CD14-positive monocyte (primary cell): ENCODE results near the gene PANX3. TPM values are rescaled to one million over a fixed set of nuclear protein-coding genes. Genes with fewer than 3 reads are reported as not detected.

Experiments
- DNase-seq, 3 donors: peaks; one replicate each; pipeline ENCODE4 v3.0.0-alpha.2; 2011 to 2022
- H2AFZ ChIP-seq: 2 replicates; pipeline ENCODE4 v1.6.0; 2012; ENCODE audit warnings: mild to moderate bottlenecking, low read depth, low read length, inconsistent platforms; ENCODE audit not compliant: insufficient read depth, poor library complexity, severe bottlenecking
- H3K27ac ChIP-seq, 2 donors: 1 replicate in 1 of 2; 2 replicates in 1 of 2; pipeline ENCODE4 v1.5.1; 2012 to 2013; ENCODE audit warnings: low read length in 2 of 2, control low read depth in 1 of 2, inconsistent platforms in 1 of 2, low read depth in 1 of 2, mild to moderate bottlenecking in 1 of 2
- H3K27me3 ChIP-seq, 2 donors: one replicate each; pipeline versions ENCODE4 v1.6.0 to v1.6.1; 2011 to 2013; ENCODE audit warnings: low read length in 2 of 2; ENCODE audit not compliant: control insufficient read depth in 2 of 2, insufficient read depth in 2 of 2
- H3K36me3 ChIP-seq, 2 donors: replicated peaks in 1 of 2; 1 replicate in 1 of 2; 2 replicates in 1 of 2; pipeline versions ENCODE4 v1.5.1 to v1.6.1; 2012 to 2013; ENCODE audit warnings: low read length in 2 of 2, control low read depth in 1 of 2, inconsistent platforms in 1 of 2, mild to moderate bottlenecking in 1 of 2; ENCODE audit not compliant: insufficient read depth in 2 of 2, control insufficient read depth in 1 of 2
- H3K4me1 ChIP-seq, 2 donors: 1 replicate in 1 of 2; 2 replicates in 1 of 2; pipeline versions ENCODE4 v1.5.1 to v1.6.1; 2012 to 2013; ENCODE audit warnings: low read length in 2 of 2, control low read depth in 1 of 2, inconsistent platforms in 1 of 2, mild to moderate bottlenecking in 1 of 2, moderate library complexity in 1 of 2; ENCODE audit not compliant: insufficient read depth in 2 of 2, control insufficient read depth in 1 of 2
- H3K4me2 ChIP-seq: replicated peaks from 2 replicates; pipeline ENCODE3; 2012; ENCODE audit warnings: low read length, moderate library complexity, mild to moderate bottlenecking; ENCODE audit not compliant: poor library complexity, severe bottlenecking; ENCODE audit errors: extremely low read depth
- H3K4me3 ChIP-seq, 3 experiments: fragments of 200-600 bp in 1 of 3; sonication (generic) in 1 of 3; replicated peaks in 1 of 3; 1 replicate in 2 of 3; 2 replicates in 1 of 3; pipeline ENCODE4 v1.5.1; 2011 to 2013; ENCODE audit warnings: low read length in 3 of 3, mild to moderate bottlenecking in 3 of 3, control low read depth in 2 of 3, low read depth in 2 of 3, inconsistent platforms in 1 of 3, moderate library complexity in 1 of 3
- H3K79me2 ChIP-seq: 2 replicates; pipeline ENCODE4 v1.6.0; 2012; ENCODE audit warnings: mild to moderate bottlenecking, control low read depth, inconsistent platforms, low read length, moderate library complexity; ENCODE audit not compliant: insufficient read depth
- H3K9ac ChIP-seq: 2 replicates; pipeline ENCODE4 v1.6.0; 2017; ENCODE audit warnings: low read length, mild to moderate bottlenecking; ENCODE audit not compliant: insufficient read depth, poor library complexity, severe bottlenecking
- H3K9me3 ChIP-seq, 2 donors: replicated peaks in 1 of 2; 1 replicate in 1 of 2; 2 replicates in 1 of 2; pipeline versions ENCODE4 v1.5.1 to v1.6.1; 2012 to 2013; ENCODE audit warnings: low read length in 2 of 2, control low read depth in 1 of 2; ENCODE audit not compliant: control insufficient read depth in 1 of 2, insufficient read depth in 1 of 2
- H4K20me1 ChIP-seq: 2 replicates; pipeline ENCODE4 v1.6.0; 2012; ENCODE audit warnings: mild to moderate bottlenecking, low read length, control low read depth, moderate library complexity; ENCODE audit not compliant: insufficient read depth
- H3K27ac Mint-ChIP-seq, 7 donors: one replicate each; pipeline ENCODE4 v1.8.0; 2020; ENCODE audit warnings: mild to moderate bottlenecking in 7 of 7, mixed read lengths in 7 of 7, moderate library complexity in 6 of 7, inconsistent platforms in 2 of 7
- H3K27me3 Mint-ChIP-seq, 3 donors: one replicate each; pipeline ENCODE4 v1.8.0; 2021 to 2022; ENCODE audit warnings: low read depth in 3 of 3, mild to moderate bottlenecking in 3 of 3, mixed read lengths in 3 of 3, moderate library complexity in 3 of 3, inconsistent platforms in 1 of 3
- H3K36me3 Mint-ChIP-seq, 2 donors: one replicate each; pipeline ENCODE4 v1.8.0; 2020; ENCODE audit warnings: mixed read lengths in 2 of 2, inconsistent platforms in 1 of 2, mild to moderate bottlenecking in 1 of 2
- H3K4me1 Mint-ChIP-seq: one replicate; pipeline ENCODE4 v1.8.0; 2020; ENCODE audit warnings: mild to moderate bottlenecking, mixed read lengths
- H3K4me3 Mint-ChIP-seq, 2 donors: one replicate each; pipeline ENCODE4 v1.8.0; 2020; ENCODE audit warnings: mild to moderate bottlenecking in 2 of 2, mixed read lengths in 2 of 2, moderate library complexity in 1 of 2
- H3K9me3 Mint-ChIP-seq, 7 donors: one replicate each; pipeline ENCODE4 v1.8.0; 2020 to 2022; ENCODE audit warnings: mixed read lengths in 7 of 7, mild to moderate bottlenecking in 6 of 7, moderate library complexity in 6 of 7, inconsistent platforms in 2 of 7
- WGBS: methylation state at CpG from one replicate; pipeline ENCODE4 v1.1.5; 2013; ENCODE audit warnings: missing lambda C conversion rate; ENCODE audit not compliant: insufficient coverage; 5-methylcytosine and 5-hydroxymethylcytosine counted together
- intact Hi-C, 2 donors: fragments of 100-400 bp; cut with micrococcal nuclease; formaldehyde crosslinking; loops; one replicate each; pipeline versions ENCODE4 v1.15.0 to v1.15.1; 2023
- polyA plus RNA-seq, 3 donors: library from polyadenylated mRNA; depleted of rRNA in 1 of 3; unstranded in 2 of 3; stranded (reverse) in 1 of 3; fragments of 300-500 nt in 2 of 3; fragments of >200 nt in 1 of 3; fragmentation: Illumina TruSeq in 2 of 3; gene quantifications; 1 replicate in 2 of 3; 2 replicates in 1 of 3; pipeline ENCODE4 v1.2.3, GENCODE V29; 2012 to 2021
- small RNA-seq: library from RNA; depleted of rRNA; stranded (forward); fragments of <200 nt; gene quantifications from one replicate; pipeline ENCODE3, GENCODE V24; 2012; ENCODE audit warnings: low read depth; ENCODE audit not compliant: insufficient read length
- TF ChIP-seq, protein P1 (sequence below): fragments of 200-600 bp; IDR thresholded peaks from one replicate; pipeline ENCODE4 v1.8.0; 2022; ENCODE audit warnings: antibody characterized with exemption, mild to moderate bottlenecking

The PANX3 gene
- polyA plus RNA-seq, 3 donors = not detected

DNA sequence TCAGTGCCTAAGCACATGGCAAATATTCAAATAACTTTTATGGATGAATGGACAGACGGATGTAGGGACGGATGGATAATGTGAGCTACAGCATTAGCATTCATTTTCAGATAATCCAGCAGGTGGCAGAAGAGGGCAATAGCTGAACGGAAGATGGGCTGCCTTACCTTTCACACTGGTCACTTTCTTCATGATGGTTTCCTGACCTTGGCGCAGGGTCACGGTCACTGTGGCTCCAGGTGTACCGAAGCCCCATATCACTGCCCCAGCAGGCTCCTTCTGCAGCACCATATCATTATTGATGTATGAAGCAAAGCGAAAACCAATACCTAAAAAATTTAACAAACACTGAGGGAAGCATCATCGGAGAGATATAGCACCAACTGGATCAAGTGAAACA, 58.0 kb downstream of the PANX3 start:
- no peak overlapping the region for H3K4me3 ChIP-seq
- TF ChIP-seq, protein P1, sequence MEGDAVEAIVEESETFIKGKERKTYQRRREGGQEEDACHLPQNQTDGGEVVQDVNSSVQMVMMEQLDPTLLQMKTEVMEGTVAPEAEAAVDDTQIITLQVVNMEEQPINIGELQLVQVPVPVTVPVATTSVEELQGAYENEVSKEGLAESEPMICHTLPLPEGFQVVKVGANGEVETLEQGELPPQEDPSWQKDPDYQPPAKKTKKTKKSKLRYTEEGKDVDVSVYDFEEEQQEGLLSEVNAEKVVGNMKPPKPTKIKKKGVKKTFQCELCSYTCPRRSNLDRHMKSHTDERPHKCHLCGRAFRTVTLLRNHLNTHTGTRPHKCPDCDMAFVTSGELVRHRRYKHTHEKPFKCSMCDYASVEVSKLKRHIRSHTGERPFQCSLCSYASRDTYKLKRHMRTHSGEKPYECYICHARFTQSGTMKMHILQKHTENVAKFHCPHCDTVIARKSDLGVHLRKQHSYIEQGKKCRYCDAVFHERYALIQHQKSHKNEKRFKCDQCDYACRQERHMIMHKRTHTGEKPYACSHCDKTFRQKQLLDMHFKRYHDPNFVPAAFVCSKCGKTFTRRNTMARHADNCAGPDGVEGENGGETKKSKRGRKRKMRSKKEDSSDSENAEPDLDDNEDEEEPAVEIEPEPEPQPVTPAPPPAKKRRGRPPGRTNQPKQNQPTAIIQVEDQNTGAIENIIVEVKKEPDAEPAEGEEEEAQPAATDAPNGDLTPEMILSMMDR = peak; percentile 89
- DNase-seq = peak; percentile 36 to 60 (median 58)
- H3K9ac ChIP-seq = no peak overlapping the region
- H3K79me2 ChIP-seq = no peaks in the 10 kb centered on the region
- no peak overlapping the region for H3K4me2 ChIP-seq
- no peak overlapping the region for H3K27ac ChIP-seq
- no peaks in the 10 kb centered on the region for H3K36me3 ChIP-seq
- Mint-ChIP-seq H3K36me3 (peaks cover 4 to 8% of the 10 kb centered on the region in 2 donors), H3K4me3 (no peak overlapping the region), H3K27me3 (no peaks in the 10 kb centered on the region), H3K4me1 (peaks cover 23% of the 10 kb centered on the region), H3K27ac (no peak overlapping the region), H3K9me3 (peaks cover 0 to 2% (median 0%) of the 10 kb centered on the region in 7 donors)
- no peaks in the 10 kb centered on the region for H4K20me1 ChIP-seq
- WGBS = 28% methylated on average over 3 of the region's 8 CpGs
- H3K9me3 ChIP-seq = no peaks in the 10 kb centered on the region
- H3K4me1 ChIP-seq = peaks cover 20 to 22% of the 10 kb centered on the region in 2 donors
- H2AFZ ChIP-seq = no peak overlapping the region
- no peaks in the 10 kb centered on the region for H3K27me3 ChIP-seq
- intact Hi-C loops = loop anchor here (1.0 to 10.0 kb wide), 4 partner anchors 94 to 168 kb away; no protein-coding TSS in a partner anchor

Small RNA genes lying within 50 kb of the gene (small RNA-seq; reads per million reads assigned to genes)
- gene RNA5SP352 = not detected

Other genes with a start within 250 kb of the PANX3 start
- not detected for gene OR8B2, start 226.9 kb upstream of the PANX3 start, polyA plus RNA-seq
- not detected for gene OR8B3, start 212.4 kb upstream of the PANX3 start, polyA plus RNA-seq
- not detected for gene OR8B4, start 186.6 kb upstream of the PANX3 start, polyA plus RNA-seq
- gene OR8B8, start 165.7 kb upstream of the PANX3 start, polyA plus RNA-seq = not detected
- gene OR8B12, start 67.8 kb upstream of the PANX3 start, polyA plus RNA-seq = not detected
- gene OR8A1, start 41.4 kb upstream of the PANX3 start, polyA plus RNA-seq = not detected
- gene TBRG1, start 11.4 kb downstream of the PANX3 start, polyA plus RNA-seq = 10 to 100 TPM; 39.7 to 84.7 (median 43.5) TPM
- 1 to 10 TPM; 6.7 to 8.9 (median 7.8) TPM for gene SIAE, start 62.3 kb downstream of the PANX3 start, polyA plus RNA-seq
- 1 to 10 TPM in 2 of 3 donors, under 1 TPM in 1; 0.75 to 6.7 (median 4.2) TPM for gene SPA17, start 62.5 kb downstream of the PANX3 start, polyA plus RNA-seq
- gene NRGN, start 128.5 kb downstream of the PANX3 start, polyA plus RNA-seq = 100 to 1,000 TPM in 1 of 3 donors, 10 to 100 TPM in 2; 17.2 to 125 (median 19.2) TPM
- gene VSIG2, start 140.8 kb downstream of the PANX3 start, polyA plus RNA-seq = not detected
- under 1 TPM; 0.18 to 0.74 (median 0.49) TPM for gene ESAM, start 150.9 kb downstream of the PANX3 start, polyA plus RNA-seq
- 1 to 10 TPM; 1.2 to 5.8 (median 1.8) TPM for gene MSANTD2, start 189.0 kb downstream of the PANX3 start, polyA plus RNA-seq